ENCODE measurements around the gene PCDHGB2. TPM values are rescaled to one million over a fixed set of nuclear protein-coding genes. Genes with fewer than 3 reads are reported as not detected.
"Not testable (repeated sequence)": the region's sequence is repeated elsewhere in the genome, so short reads cannot be mapped to it uniquely, and the experiment has no call there.

The PCDHGB2 gene
- total RNA-seq, 1 donor from 2014 or later = 5.1 TPM

- DNase-seq (ENCODE audit: low spot score) = no peak
These were observed 9.7 kb upstream of the PCDHGB2 start, which contains the start of gene PCDHGB1 for GRCh38 chr5:141349917-141350619. Gene PCDHGB1, plus strand, starts transcription at chr5:141350099. Its CDS starts 162 bp downstream, at chr5:141350261.

GRCh38 chr5:141351591-141351990 lies 8.2 kb upstream of the PCDHGB2 start:
- DNase-seq (ENCODE audit: low spot score) = no peak

GRCh38 chr5:141354900-141355469 lies 4.8 kb upstream of the PCDHGB2 start, which contains the start of gene PCDHGA4:
Gene PCDHGA4, plus strand, starts transcription at chr5:141355021. Its CDS starts 87 bp downstream, at chr5:141355108.
- no peak for DNase-seq (ENCODE audit: low spot score)

GRCh38 chr5:141355641-141356040 lies 4.2 kb upstream of the PCDHGB2 start:
- DNase-seq (ENCODE audit: low spot score) = no peak

- DNase-seq (ENCODE audit: low spot score) = no peak
These were observed 3.7 kb upstream of the PCDHGB2 start for GRCh38 chr5:141356133-141356532.

- DNase-seq (ENCODE audit: low spot score) = no peak
These were observed 2.8 kb upstream of the PCDHGB2 start for GRCh38 chr5:141356950-141357349.

- no peak for DNase-seq (ENCODE audit: low spot score)
These were observed 891 bp downstream of the PCDHGB2 start for GRCh38 chr5:141360685-141361084.

GRCh38 chr5:141362719-141363118 lies 2.9 kb downstream of the PCDHGB2 start:
- DNase-seq (ENCODE audit: low spot score) = no peak

GRCh38 chr5:141363952-141364660 lies 4.3 kb downstream of the PCDHGB2 start, which contains the start of gene PCDHGA5:
Gene PCDHGA5, plus strand, starts transcription at chr5:141364162. Its CDS starts 169 bp downstream, at chr5:141364331.
- no peak for DNase-seq (ENCODE audit: low spot score)

- no peak for DNase-seq (ENCODE audit: low spot score)
These were observed 6.5 kb downstream of the PCDHGB2 start for GRCh38 chr5:141366016-141366896.

GRCh38 chr5:141369994-141370848 lies 10.4 kb downstream of the PCDHGB2 start, which contains the start of gene PCDHGB3:
Gene PCDHGB3, plus strand, starts transcription at chr5:141370242. Its CDS starts 153 bp downstream, at chr5:141370395.
- no peak for DNase-seq (ENCODE audit: low spot score)

- DNase-seq (ENCODE audit: low spot score) = no peak
These were observed 12.0 kb downstream of the PCDHGB2 start for GRCh38 chr5:141371572-141372475.

- DNase-seq (ENCODE audit: low spot score) = no peak
These were observed 14.0 kb downstream of the PCDHGB2 start, which contains the start of gene PCDHGA6 for GRCh38 chr5:141373673-141374317. Gene PCDHGA6, plus strand, starts transcription at chr5:141373891. Its CDS starts 193 bp downstream, at chr5:141374084.

- no peak for DNase-seq (ENCODE audit: low spot score)
These were observed 14.8 kb downstream of the PCDHGB2 start for GRCh38 chr5:141374627-141375026.

GRCh38 chr5:141375444-141376155 lies 15.8 kb downstream of the PCDHGB2 start:
- not testable (repeated sequence) for DNase-seq (ENCODE audit: low spot score)

GRCh38 chr5:141382469-141383294 lies 22.9 kb downstream of the PCDHGB2 start, which contains the start of gene PCDHGA7:
Gene PCDHGA7, plus strand, starts transcription at chr5:141382742. Its CDS starts 158 bp downstream, at chr5:141382900.
- DNase-seq (ENCODE audit: low spot score) = no peak

GRCh38 chr5:141383345-141383744 lies 23.6 kb downstream of the PCDHGB2 start:
- no peak for DNase-seq (ENCODE audit: low spot score)

All from mucosa of gallbladder (tissue), 1 donor.